GM21367 (cell line): ENCODE results near the gene OR5H15.
"Not testable (repeated sequence)": the region's sequence is repeated elsewhere in the genome, so short reads cannot be mapped to it uniquely, and the experiment has no call there.

Experiments
- ATAC-seq: cut with Tn5 transposase; IDR thresholded peaks from one replicate; pipeline ENCODE4 v1.9.1; 2021; ENCODE audit not compliant: unreplicated experiment

OR5H15 gene

DNA sequence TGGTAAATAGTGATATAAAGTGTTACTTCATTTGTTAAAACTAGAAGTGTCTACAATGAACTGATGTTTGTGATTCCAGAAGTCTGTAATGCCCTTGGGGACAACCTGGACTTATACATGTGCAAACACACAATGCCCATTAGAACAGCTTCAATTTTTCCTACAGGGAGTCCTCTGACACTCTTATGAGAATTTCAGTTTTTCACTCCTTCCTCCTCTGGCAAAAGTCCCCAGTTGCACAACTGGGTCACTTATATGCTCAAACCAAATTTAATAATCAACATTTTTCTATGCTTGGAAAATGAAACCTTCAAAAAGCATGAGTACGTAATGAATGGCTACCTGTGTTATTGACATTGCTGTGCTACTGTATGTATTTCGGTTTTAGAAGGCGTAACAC lies at the start of gene OR5H15:
Gene OR5H15, plus strand, starts transcription at position 301 of the 400 bp plus-strand sequence. CDS start 2,004 bp downstream, outside the sequence.
- ATAC-seq, result no peak

DNA sequence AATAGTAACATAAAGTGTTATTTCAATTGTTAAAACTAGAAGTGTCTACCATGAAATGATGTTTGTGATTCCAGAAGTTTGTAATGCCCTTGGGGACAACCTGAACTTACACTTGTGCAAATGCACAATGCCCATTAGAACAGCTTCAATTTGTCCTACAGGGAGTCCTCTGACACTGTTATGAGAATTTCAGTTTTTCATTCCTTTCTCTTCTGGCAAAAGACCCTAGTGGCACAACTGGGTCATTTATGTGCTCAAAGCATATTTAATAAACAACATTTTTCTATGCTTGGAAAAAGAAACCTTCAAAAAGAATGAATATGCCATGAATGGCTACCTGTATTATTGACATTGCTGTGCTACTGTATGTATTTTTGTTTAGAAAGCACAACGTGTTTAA lies 36.1 kb upstream of the OR5H15 start, which contains the start of gene OR5H1:
Gene OR5H1, plus strand, starts transcription at position 301 of the 400 bp plus-strand sequence. CDS start 1,977 bp downstream, outside the sequence.
- no peak for ATAC-seq

DNA sequence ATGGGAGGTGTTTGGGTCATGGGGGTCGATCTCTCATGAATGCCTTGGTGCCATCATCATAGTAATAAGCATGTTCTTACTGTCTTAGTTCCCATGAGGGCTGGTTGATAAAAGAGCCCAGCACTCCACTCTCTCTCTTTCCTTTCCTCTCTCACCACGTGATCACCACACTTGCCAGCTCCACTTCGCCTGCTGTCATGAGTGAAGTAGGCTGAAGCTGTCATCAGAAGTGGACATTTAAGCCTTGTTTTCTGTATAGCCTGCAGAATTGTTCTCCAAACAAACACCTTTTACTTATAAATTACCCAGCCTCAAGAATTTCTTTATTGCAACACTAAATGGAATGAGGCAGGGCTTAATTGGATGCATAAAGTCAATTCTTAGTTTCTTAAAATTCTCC lies 29.9 kb upstream of the OR5H15 start:
- no peak for ATAC-seq

DNA sequence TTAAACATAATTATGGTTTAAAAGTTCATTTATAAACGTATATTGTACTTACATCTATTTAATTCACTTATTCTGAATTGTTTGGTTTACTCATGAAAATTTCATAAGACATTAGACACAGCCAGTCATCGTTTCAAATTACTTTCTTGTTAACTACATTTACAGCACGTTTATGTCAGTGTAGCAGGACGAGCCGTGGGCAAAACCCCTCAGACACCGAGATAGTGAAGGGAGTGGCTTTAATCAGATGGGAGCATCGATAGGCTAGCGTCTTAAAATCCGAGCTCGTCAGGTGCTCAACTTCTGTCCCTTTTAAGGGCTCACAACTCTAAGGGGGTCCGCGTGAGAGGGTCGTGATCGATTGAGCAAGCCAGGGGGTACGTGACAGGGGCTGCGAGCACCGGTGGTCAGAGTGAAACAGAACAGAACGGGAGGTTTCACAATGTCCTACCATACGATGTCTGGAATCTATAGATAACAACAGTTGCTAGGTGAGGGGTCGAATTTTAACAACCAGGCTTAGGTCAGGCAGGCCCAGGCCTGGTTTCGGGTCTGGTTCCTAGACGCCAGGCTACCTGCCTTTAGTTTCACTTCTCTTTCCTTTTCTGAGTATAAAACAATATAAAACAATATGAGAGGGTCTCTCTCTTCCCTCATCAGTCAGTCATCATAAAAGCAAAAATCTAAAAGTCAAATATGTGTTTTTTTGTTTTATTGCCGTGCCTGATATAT lies 28.5 kb upstream of the OR5H15 start:
- ATAC-seq, result not testable (repeated sequence)

DNA sequence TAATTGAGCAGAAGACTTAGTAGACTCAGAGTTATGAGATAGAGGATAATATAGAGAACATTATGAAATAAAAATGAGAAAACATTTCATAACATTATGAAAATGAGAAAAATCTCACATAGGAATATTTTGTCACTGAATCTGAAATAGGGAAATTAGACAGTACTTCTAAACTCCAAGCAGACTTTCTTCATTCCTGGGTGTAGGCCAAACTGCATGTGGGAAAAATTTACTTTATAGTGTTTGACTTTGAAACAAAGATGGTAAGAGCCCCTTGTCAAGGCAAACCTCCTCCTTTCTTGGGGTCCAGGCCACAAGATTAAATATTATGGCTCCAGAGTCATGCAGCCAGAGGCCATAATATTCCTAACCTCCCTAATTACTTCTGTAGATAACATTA lies 26.0 kb upstream of the OR5H15 start:
- ATAC-seq, result no peak

DNA sequence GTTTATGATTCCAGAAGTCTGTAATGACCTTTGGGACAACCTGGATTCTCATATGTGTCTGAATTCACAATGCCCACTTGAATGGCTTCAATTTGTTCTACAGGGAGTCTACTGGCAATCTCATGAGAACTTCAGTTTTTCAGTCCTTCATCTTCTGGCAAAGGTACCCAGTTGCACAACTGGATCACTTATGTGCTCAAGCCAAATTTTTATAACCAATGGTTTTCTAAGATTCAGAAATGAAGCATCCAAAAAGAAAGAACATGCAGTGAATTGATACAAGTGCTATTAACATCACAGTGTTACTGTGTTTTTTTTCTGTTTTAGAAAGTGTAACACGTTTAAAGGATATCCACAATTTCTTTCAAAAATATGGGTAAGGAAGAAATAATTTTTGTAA lies 19.3 kb upstream of the OR5H15 start, which contains the start of gene OR5H14:
Gene OR5H14, plus strand, starts transcription at position 301 of the 400 bp plus-strand sequence. CDS start 1,907 bp downstream, outside the sequence.
- no peak for ATAC-seq

DNA sequence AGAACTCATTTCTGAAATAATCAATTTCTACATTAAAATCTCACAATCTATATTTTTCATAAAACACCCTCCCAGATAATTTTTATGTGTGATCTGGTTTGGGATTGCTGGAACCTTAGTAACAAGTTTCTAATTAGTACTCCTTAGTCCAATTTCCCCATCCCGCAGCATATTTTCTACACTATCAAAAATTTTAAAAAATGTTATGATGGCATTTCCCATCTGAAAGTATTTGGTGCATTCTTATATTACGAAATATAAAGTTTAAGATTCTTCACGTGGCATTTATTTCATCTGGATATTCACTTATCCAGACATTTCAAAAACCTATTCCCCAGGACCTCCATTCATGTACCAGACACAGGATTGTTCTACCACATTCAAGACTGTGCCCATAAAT lies 17.7 kb upstream of the OR5H15 start:
- no peak for ATAC-seq

DNA sequence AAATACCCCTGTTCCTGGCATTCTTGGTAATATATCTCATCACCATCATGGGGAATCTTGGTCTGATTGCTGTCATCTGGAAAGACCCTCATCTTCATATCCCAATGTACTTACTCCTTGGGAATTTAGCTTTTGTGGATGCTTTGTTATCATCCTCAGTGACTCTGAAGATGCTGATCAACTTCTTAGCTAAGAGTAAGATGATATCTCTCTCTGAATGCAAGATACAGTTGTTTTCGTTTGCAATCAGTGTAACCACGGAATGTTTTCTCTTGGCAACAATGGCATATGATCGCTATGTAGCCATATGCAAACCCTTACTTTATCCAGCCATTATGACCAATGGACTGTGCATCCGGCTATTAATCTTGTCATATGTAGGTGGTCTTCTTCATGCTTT lies 17.0 kb upstream of the OR5H15 start:
- ATAC-seq, result not testable (repeated sequence)

DNA sequence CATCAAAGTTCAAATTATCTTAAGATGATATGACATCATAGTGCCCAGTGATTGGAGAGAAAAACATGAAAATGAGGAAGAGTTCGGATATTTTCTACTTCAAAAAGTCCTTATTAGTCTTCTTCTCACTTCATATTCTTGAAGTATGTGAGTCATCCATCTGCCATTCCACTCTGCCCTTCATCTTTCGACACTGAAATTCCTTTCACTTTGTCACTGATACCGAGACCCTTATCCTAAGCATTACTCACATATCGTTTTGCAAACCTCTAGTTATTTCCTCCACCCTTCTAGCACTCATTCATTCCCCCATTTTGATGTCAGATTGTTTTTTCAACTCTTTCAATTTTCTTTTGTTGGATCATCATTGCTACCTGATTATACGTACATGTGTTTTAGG lies 15.3 kb upstream of the OR5H15 start:
- ATAC-seq, result no peak

DNA sequence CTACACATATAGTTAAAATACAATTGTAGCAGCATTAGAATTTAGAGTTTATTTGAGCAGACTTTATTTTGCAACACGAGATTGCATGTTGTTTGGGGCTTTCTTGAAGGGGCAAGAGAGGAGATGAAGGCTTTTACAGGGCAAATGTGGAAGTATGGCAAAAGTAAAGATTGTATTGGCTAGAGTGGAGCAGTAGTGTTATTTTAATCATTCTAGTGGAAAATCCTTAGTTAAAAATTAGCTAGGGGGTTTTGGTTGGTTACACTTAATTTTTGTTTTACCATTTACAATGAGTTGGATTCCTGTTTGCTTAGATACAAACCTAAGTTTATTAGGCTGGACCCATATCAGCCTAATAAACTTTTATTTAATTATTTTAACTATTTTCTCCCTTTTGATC lies 4.6 kb downstream of the OR5H15 start:
- ATAC-seq, result no peak

DNA sequence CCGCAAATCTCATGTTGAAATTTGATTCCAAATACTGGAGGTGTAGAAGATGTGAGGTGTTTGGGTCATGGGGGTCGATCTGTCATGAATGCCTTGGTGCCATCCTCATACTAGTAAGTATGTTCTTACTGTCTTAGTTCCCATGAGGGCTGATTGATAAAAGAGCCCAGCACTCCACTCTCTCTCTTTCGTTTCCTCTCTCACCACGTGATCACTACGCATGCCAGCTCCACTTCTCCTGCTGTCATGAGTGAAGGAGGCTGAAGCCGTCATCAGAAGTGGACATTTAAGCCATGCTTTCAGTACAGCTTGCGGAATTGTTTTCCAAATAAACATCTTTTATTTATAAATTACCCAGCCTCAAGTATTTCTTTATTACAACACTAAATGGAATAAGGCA lies 6.1 kb downstream of the OR5H15 start:
- no peak for ATAC-seq

DNA sequence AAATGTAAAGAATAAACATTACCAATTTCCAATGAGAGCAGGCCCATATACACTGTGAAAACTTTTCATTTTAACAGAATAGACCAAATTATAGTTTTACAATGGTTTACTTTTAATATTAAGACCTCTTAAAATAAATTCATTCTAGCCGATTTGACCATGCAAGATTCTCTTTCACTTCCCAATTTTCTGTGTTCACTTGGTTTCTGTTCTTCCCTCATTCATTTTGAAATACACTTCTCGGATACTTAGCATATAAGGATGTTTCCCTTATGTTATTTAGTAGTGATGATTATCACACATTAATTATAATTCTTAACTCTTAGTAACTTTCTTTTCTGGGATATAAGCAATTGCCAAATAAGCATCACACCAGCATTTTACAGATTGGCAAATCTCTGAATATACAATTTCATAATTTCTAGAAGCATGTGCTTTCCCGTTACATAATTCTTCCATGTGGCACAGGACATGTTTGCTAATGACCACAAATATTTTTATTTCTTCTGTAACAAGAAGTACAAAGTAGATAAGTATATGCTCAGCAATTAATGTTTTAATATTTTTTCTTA lies 13.9 kb downstream of the OR5H15 start:
- no peak for ATAC-seq

DNA sequence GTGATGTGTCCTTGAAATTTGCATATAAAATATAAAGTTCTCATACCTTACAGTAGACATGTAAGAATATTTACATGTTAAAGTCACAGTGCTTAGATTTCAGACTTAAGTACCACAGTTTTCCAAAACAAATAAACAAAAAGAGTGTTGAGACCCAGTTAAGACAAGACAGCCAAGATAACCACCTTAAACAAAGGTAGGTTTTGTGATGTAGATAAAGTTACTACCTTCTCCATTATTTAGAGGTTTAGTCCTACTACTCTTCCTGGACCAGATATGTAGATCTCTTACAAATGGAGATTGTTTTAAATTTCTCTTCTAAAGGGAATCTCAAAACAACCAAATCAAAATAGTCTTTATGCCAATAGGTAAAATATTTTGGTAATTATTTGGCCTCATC lies 15.7 kb downstream of the OR5H15 start:
- no peak for ATAC-seq

DNA sequence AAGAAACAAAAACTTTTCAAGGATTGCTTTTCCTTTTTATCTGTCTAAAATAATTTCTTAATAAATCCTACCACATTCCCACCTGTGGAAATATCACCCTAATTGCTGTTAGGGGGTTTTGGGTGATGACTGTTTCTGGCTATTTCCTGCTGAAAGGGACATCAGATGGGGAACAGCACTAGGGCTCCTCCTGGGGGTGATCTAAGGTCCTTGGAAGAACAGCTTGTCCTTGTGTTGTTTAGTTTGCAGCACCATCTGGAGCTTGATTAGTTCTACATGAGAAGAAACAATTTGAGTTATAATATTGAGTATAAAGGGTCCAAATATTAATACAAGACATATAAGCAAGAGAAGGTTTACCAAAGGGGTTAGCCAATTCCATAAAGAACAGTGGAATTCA lies 18.7 kb downstream of the OR5H15 start:
- no peak for ATAC-seq

DNA sequence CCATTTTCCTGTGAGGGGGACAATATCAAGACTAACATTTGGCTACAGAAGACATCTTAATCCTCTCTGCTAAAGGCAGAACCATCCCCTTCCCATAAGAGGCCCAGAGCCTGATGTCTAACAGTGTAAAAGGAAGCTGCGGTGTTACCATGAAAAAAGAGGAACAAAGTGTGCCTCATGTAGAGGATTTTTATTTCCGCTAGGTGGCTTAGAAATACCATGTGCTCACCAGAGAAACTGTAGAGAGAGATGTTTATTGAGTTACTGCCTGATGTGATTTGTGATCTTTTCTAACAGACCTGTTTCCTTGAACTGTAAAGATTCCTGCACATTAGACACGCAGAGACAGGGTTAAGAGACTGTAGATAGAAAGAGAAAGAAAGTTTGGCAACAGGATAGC lies 22.0 kb downstream of the OR5H15 start:
- ATAC-seq, result peak; percentile 73

DNA sequence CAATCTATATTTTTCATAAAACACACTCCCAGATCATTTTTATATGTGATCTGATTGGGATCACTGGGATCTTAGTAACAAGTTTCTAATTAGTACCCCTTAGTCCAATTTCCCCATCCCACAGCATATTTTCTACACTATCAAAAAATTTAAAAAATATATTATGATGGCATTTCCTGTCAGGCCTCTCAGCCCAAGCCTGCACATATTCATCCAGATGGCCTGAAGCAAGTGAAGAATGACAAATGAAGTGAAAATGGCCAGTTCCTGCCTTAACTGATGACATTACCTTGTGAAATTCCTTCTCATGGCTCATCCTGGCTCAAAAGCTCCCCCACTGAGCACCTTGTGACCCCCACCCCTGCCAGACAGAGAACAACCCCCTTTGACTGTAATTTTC lies 24.4 kb downstream of the OR5H15 start:
- ATAC-seq, result not testable (repeated sequence)

DNA sequence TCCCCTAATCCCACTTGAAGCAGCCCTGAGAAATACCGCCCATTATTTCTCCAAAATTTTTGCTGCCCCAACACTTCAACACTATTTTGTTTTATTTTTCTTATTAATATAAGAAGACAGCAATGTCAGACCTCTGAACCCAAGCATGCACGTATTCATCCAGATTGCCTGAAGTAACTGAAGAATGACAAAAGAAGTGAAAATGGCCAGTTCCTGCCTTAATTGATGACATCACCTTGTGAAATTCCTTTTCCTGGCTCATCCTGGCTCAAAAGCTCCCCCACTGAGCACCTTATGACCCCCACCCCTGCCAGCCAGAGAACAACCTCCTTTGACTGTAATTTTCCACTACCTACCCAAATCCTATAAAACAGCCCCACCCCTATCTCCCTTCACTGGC lies 29.8 kb downstream of the OR5H15 start:
- ATAC-seq, result not testable (repeated sequence)

DNA sequence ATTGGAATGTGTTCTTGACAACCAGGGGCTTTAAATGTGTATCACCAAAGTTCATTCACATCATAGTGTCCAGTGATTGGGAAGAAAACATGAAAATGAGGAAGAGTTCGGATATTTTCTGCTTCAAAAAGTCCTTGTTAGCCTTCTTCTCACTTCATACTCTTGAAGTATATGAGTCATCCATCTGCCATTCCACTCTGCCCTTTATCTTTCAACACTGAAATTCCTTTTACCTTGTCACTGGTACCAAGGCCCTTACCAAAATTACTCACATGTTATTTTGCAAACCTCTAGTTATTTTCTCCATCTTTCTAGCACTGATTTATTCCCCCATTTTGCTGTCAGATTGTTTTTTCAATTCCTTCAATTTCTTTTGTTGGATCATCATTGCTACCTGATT lies 32.5 kb downstream of the OR5H15 start:
- no peak for ATAC-seq

DNA sequence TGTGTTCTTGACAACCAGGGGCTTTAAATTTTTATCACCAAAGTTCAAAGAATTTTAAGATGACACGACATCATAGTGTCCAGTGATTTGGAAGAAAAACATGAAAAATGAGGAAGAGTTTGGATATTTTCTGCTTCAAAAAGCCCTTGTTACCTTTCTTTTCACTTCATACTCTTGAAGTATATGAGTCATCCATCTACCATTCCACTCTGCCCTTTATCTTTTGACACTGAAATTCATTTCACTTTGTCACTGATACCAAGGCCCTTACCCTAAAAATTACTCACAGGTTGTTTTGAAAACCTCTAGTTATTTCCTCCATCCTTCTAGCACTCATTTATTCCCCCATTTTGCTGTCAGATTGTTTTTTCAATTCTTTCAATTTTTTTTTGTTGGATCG lies 42.7 kb downstream of the OR5H15 start:
- ATAC-seq, result no peak

DNA sequence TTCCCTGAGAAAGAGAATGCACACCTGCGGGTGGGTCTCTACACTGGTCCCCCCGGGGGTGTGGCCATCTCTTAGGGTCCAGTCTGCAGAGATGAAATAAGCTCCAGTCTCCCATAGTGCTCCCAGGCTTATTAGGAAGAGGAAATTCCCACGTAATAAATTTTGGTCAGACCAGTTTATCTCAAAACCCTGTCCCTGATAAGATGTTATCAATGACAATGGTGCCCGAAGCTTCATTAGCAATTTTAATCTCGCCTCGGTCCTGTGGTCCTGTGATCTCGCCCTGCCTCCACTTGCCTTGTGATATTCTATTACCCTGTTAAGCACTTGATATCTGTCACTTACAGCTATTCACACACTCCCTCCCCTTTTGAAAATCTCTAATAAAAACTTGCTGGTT lies 46.8 kb downstream of the OR5H15 start:
- no peak for ATAC-seq

DNA sequence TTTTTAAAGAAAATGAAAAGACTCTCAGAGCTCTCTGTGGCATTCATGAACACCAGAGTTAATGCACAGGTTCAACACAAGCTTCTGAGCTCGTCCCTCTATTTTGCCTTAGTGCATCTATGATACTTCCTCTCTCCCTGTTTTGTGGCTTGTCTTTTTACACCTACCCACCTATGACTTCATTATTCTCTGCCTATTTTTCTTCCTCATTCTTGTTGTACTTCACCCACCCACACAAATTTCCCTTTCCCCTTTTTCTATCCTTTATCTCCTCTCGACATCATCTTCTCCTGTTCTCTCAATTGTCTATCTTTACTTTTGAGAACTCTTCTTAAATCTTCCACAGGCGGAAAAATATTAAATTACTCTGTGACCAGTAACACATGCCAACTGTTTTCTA lies 48.6 kb downstream of the OR5H15 start:
- no peak for ATAC-seq
